Astrocyte of the hippocampus (primary cell): Measurements from ENCODE around the gene CCDC24.

Source experiments
- DNase-seq: peaks from one replicate; pipeline ENCODE4 v3.0.0; 2011; ENCODE audit warnings: low read depth, low spot score

Gene CCDC24

GRCh38 chr1:44040418-44040817 lies 49.0 kb downstream of the CCDC24 start:
- DNase-seq, result no peak

- DNase-seq, result no peak
Measured at GRCh38 chr1:44040846-44041245, 49.4 kb downstream of the CCDC24 start.

- DNase-seq, result no peak
Measured at GRCh38 chr1:44043176-44044070, 52.0 kb downstream of the CCDC24 start.

GRCh38 chr1:44044071-44044801 lies 52.8 kb downstream of the CCDC24 start:
- DNase-seq, result peak; percentile 23

GRCh38 chr1:44045064-44045463 lies 53.7 kb downstream of the CCDC24 start:
- no peak for DNase-seq
